GM19324 (cell line): ENCODE measurements around the gene TMOD3.

Experiments used
- ATAC-seq: cut with Tn5 transposase; IDR thresholded peaks from one replicate; pipeline ENCODE4 v1.9.1; 2021; ENCODE audit warnings: mild to moderate bottlenecking, moderate library complexity; ENCODE audit not compliant: unreplicated experiment, low FRiP score

The TMOD3 gene

DNA sequence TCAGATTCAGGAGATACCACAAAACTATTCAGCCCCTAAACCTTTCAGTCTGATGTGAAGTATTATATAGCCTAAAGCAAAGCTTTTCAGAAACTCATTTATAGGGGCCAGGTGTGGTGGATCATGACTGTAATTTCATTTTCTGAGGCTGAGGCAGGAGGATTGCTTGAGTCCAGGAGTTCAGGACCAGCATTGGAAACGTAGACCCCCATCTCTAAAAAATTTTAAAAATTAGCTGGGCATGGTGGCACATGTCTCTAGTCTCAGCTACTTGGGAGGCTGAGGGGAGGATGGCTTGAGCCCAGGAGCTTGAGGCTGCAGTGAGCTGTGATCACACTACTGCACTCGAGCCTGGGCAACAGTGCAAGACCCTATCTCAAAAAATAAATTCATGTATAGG, 60.0 kb downstream of the TMOD3 start:
- no peak for ATAC-seq

- ATAC-seq, result no peak
Measured at GRCh38 chr15:51904421-51904820, 75.0 kb downstream of the TMOD3 start.

DNA sequence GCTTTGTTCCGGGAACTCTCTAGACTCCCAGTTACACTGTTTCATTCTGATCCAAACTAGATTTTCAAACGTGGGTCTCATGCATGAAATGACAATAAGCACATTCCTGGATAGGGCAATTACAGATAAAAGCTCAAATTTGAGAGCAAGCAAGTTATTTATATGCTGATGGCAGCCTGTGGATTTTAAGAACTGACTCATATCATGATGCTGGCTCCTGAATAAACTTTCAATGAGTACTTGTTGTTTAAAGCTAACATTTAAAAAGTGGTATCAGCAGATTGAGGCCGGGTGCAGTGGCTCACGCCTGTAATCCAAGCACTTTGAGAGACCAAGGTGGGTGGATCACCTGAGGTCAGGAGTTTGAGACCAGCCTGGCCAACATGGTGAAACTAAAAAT, 75.5 kb downstream of the TMOD3 start:
- ATAC-seq, result no peak

- ATAC-seq, result no peak
Measured at GRCh38 chr15:51907136-51907862, 77.8 kb downstream of the TMOD3 start.

- ATAC-seq, result no peak
Measured at GRCh38 chr15:51908316-51908715, 78.9 kb downstream of the TMOD3 start.

GRCh38 chr15:51909584-51909983, 80.1 kb downstream of the TMOD3 start:
- no peak for ATAC-seq

- no peak for ATAC-seq
Measured at GRCh38 chr15:51912528-51912927, 83.1 kb downstream of the TMOD3 start.

DNA sequence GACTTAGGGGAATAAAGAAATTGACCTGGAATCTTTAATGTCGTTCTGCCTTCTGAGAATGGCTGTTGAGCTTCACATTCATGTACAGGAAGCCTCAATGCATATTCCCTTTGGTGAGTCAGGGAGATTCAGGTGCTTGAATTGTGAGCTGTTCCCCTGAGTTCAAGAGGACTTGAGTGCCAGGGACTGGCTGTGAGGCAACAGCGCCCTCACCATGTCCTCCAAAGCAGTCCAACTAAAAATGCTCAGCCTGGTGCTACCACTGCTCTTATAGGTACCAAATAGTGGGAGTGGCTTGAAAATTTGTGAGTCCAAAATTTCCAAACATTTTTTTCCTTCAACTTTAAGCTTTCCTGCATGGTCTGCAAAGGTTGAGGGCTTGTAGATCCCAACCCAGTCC, 88.0 kb downstream of the TMOD3 start:
- ATAC-seq, result no peak

DNA sequence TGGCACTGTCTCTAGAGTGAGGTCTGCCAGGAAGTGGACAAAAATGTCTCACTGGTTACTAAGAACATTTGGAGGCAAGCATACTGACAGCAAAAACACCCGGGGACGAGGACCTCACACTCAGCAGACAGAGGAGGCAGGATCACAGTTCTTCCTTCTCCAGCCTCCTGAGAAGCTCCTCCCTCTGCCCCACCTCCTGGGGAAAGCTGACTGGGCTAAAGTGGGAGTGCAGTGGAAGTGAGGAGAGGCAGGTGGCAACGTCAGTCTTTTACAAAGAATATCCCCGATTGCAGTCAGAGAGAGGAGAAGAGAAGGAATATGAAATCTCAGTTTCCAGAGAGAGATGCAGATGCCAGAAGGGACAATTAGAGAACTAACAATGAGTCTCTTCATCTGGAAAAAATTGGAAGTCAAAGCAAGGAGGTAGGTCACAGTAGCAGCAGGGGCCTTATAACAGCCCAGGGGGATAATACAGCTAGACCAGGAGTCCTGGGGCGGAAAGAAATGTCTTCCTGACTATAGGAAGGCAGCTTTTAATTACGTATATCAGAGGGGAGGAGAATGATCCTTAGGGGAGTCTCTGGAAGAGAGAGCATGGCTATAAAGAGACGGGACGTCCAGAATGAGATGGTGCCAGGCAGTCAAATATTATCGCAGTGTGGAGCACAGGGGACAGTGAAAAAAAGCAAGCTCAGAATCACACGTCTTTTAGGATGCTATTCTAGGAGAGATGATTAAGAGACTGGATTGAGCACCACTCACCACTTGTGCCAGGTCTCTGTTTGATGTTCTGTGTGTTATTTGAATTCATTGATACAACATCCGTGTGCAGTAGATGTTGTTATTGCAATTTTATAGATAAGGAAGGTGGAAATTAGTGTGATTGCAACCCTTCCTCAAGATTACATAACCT, 95.0 kb downstream of the TMOD3 start:
- no peak for ATAC-seq

DNA sequence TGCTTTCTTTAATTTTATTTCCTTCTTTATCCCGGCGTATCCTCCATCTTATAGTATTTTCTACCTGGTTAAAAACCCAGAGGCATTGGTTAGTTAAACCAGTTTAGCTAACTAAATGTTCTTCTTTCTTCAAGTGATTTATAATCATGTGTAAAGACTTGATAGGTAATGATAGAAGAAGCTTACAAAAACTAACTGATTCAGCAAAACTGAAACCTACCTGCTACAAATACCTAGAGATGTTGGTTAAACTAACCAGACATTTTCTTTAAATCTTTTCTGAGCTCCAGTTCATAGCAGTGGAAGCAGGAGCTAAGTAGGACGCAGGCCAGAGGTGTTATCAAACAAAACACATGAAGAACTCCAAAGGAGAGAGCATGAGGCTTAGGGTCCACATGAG, 97.4 kb downstream of the TMOD3 start:
- ATAC-seq, result no peak

- no peak for ATAC-seq
Measured at GRCh38 chr15:51931016-51931415, 101.6 kb downstream of the TMOD3 start.

GRCh38 chr15:51931638-51932037, 102.2 kb downstream of the TMOD3 start:
- ATAC-seq, result no peak

DNA sequence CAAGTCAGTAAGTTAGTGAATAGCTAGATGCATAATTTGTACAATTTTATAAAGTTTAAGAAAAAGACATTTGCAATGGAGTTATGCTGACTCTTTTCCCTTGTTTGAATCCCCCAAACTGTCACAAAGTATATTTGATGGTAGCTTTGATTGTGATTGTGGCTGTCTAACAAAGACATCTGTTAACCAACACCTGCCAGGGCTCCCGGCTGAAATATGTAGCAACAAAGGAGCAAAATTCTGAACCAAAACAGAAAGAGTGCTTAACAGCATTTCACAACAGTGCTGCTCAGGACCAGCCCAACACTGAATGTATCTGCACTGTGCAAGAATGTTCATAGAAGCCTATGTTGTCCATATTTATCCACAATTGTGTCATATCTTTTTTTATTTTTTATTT, 102.7 kb downstream of the TMOD3 start:
- no peak for ATAC-seq

DNA sequence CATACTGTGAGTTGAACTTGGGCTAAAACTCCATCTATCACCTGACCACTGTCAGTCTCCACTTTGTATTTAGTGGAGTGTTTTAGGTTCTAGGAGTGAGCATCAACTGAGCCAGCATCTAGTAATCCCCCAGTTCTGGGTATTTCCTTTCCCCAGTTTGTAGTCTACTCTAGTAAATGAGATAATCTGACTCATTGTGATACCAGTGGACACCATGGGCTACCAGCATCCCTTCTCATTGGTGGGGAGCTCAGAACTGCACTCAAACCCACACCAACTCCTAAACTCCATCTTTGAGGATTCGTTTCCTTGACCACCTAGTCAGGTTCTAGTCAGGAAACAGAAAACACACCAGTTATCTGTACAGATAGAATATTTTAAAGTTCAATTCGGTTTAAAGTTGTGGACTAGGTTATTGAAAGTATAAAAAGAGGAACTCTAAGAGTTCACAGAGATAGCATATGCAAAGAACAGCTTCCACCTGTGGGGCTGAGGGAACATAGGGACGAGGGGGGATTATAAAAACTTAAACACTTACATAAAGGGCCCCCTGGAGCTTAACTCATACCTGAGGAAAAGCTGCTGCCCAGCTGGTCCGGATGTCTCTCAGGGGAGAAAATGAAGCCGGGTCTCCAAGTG, 106.1 kb downstream of the TMOD3 start:
- ATAC-seq, result peak; percentile 63

- peak; percentile 26 for ATAC-seq
Measured at GRCh38 chr15:51936105-51936478, 106.6 kb downstream of the TMOD3 start.

- ATAC-seq, result no peak
Measured at GRCh38 chr15:51938286-51938685, 108.8 kb downstream of the TMOD3 start.

DNA sequence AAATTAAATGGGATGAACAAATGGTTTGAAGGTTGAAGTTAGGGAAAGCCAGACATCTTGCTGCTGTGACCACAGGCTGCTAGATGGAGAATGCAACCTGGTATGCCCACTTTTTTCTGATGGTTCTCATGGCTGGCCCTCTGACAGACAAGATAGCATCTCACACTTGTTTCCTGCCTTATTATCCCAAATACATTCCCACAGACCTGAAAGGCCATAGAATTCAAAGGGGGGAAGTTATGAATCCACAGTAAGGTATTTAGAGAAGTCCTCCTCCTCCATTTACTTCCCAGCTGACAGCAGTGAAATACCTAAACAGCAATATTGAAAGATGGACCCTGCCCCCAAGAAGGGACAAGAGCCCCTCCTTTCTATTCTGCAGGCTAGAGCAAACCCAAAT, 109.8 kb downstream of the TMOD3 start:
- ATAC-seq, result no peak

- no peak for ATAC-seq
Measured at GRCh38 chr15:51947124-51947523, 117.7 kb downstream of the TMOD3 start.

DNA sequence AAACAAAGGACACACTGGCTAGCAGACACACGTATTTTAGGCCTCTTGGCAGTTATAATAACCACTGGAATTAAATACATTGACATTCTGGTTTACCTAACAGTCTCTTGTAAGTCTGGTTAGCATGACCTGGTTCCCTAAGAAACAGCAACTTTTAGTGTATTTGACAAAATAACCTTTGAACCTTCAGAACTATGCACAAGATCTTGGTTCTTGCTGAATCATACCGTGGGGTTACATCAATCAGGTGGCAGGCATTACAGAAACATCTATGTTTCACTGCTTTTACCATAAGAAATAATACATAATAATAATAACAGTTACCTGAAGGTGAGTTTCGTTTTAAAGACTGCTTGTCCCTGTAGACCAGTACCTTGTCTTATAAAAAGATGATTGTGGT, 123.4 kb downstream of the TMOD3 start:
- ATAC-seq, result no peak

DNA sequence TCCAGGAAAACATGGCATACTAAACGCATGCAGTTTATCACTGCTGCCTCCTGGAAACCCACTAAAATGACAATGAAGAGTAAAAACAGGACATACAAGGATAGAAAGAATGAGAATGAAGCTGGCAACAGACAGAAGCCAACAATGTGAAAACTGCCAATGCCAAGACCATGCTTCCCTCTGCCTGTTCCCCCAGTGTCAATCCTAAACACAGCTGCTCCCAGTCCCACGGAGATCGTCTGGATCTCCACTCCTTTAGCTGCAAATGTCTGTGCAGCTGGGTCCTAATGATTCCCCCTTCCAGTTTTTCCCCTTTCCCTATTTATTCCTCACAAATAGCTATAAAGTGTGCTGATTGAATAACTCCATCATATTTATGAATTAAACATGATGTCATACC, 126.1 kb downstream of the TMOD3 start:
- ATAC-seq, result no peak
